Upper lobe of left lung (tissue), 4 donors: Measurements from ENCODE around the gene IL23R.

Experiments
- CTCF ChIP-seq, 6 experiments: fragments of 450-650 bp in 4 of 6; fragments of 200-600 bp in 2 of 6; sonication (generic) in 2 of 6; IDR thresholded peaks; one replicate each; pipeline ENCODE4 v1.5.1; 2016 to 2019; ENCODE audit warnings: antibody characterized with exemption in 6 of 6
- POLR2A ChIP-seq, 4 donors: fragments of 450-650 bp; IDR thresholded peaks; one replicate each; pipeline ENCODE4 v1.5.1; 2016 to 2017; ENCODE audit warnings: antibody characterized with exemption in 4 of 4, mild to moderate bottlenecking in 2 of 4
- POLR2AphosphoS5 ChIP-seq, 2 donors: sonication (generic); formaldehyde crosslinking; IDR thresholded peaks; one replicate each; pipeline ENCODE4 v1.5.1; 2017; ENCODE audit warnings: antibody characterized with exemption in 2 of 2

- TF ChIP-seq CTCF (IDR thresholded peaks at IDR 0.05) (no peak), POLR2A (IDR thresholded peaks at IDR 0.05) (no peak), POLR2AphosphoS5 (IDR thresholded peaks at IDR 0.05) (no peak)
Measured at GRCh38 chr1:67261680-67262079, 95.4 kb downstream of the IL23R start.
